Measurements from ENCODE around the gene PPIG. TPM values are rescaled to one million over a fixed set of nuclear protein-coding genes. Genes with fewer than 3 reads are reported as not detected.
A peak's percentile ranks its signal among the peaks of the same experiment; 100 is the strongest.
"Not testable (repeated sequence)": the region's sequence is repeated elsewhere in the genome, so short reads cannot be mapped to it uniquely, and the experiment has no call there.

The PPIG gene
- polyA plus RNA-seq, 4 donors = 33.5 to 72.9 (median 50.8) TPM

GRCh38 chr2:169565686-169566085, 18.5 kb upstream of the PPIG start:
- Histone ChIP-seq H3K27ac (ENCODE audit: low read depth in 1 of 3, low read length in 2 of 3) (no peak overlapping the region), H3K4me1 (ENCODE audit: control insufficient read depth in 3 of 3, insufficient read depth in 2 of 3, low read depth in 1 of 3, low read length in 2 of 3) (no peaks in the 10 kb centered on the region), H3K9me3 (ENCODE audit: control insufficient read depth in 2 of 2, insufficient read depth in 1 of 2, low read depth in 1 of 2, low read length in 1 of 2) (no peaks in the 10 kb centered on the region), H3K36me3 (ENCODE audit: control insufficient read depth in 3 of 3, insufficient read depth in 2 of 3, low read depth in 1 of 3, low read length in 3 of 3) (peaks cover 0 to 13% (median 2%) of the 10 kb centered on the region in 3 donors), H3K4me3 (ENCODE audit: low read depth in 1 of 3, low read length in 3 of 3) (no peak overlapping the region), H3K27me3 (ENCODE audit: control insufficient read depth in 3 of 3, insufficient read depth in 3 of 3, low read length in 3 of 3) (no peaks in the 10 kb centered on the region)
- WGBS, 3 donors = 50 to 98% (median 92%) methylated on average over 1 of the region's 1 CpG
- no peak for FAIRE-seq
- no peak for DNase-seq

DNA sequence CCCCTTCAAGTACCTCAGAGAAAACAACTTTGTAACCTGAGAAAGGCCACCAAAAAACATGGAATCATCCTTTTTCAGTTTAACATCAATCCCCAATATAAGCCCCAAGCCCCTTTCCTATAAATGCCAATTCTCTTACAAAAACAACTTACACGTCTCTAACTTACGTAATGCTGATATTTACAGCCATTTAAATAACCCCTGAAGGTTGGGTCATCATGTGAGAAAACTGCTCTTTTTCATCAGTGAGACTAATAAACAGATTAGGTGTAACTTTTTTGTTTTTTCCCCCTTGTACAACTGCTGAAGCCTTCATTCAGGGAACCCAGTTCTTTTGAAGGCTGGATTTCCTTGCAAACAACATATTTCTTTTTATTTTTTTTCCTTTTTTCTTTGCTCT, 14.2 kb upstream of the PPIG start:
- H3K4me1 ChIP-seq (ENCODE audit: control insufficient read depth in 3 of 3, insufficient read depth in 2 of 3, low read depth in 1 of 3, low read length in 2 of 3) = no peaks in the 10 kb centered on the region
- H3K27me3 ChIP-seq (ENCODE audit: control insufficient read depth in 3 of 3, insufficient read depth in 3 of 3, low read length in 3 of 3) = no peaks in the 10 kb centered on the region
- no peak overlapping the region for H3K27ac ChIP-seq (ENCODE audit: low read depth in 1 of 3, low read length in 2 of 3)
- no peaks in the 10 kb centered on the region for H3K9me3 ChIP-seq (ENCODE audit: control insufficient read depth in 2 of 2, insufficient read depth in 1 of 2, low read depth in 1 of 2, low read length in 1 of 2)
- no peak overlapping the region for H3K4me3 ChIP-seq (ENCODE audit: low read depth in 1 of 3, low read length in 3 of 3)
- 87 to 91% (median 88%) methylated on average over 2 of the region's 2 CpGs for WGBS, 3 donors
- peaks cover 0 to 7% (median 2%) of the 10 kb centered on the region in 3 donors for H3K36me3 ChIP-seq (ENCODE audit: control insufficient read depth in 3 of 3, insufficient read depth in 2 of 3, low read depth in 1 of 3, low read length in 3 of 3)
- no peak for DNase-seq
- no peak for FAIRE-seq

DNA sequence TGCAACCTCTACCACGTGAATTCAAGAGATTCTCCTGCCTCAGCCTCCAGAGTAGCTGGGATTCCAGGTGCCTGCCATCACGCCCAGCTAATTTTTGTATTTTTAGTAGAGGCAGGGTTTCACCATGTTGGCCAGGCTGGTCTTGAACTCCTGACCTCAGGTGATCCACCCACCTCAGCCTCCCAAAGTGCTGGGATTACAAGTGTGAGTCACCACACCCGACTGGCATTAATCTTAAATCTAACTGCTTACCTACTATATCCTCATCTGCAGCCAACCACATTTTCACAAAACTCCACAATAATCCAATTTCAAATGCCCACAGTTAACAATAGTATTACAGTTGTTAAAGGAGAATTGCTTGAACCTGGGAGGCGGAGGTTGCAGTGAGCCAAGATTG, 13.4 kb upstream of the PPIG start:
- not testable (repeated sequence) for H3K4me3 ChIP-seq (ENCODE audit: low read depth in 1 of 3, low read length in 3 of 3); FAIRE-seq; DNase-seq

DNA sequence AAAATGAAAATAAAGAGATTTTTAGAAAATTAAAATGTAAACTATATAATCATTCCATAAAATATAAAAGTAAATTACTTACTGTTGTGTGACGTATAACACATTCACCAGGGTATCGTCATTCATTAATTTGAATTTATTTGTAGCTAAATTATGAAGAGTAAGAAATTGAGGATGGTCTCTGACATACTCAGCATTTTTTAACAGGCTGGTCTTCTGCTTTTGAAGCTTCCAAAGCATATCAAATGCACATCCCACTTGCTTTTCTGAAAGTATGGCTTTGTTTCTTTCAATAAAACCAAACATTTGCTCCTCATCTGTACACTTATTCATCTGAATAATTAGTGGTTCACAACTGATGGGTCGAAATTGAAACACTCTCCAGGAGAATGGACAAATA, 12.6 kb upstream of the PPIG start:
- no peaks in the 10 kb centered on the region for H3K27me3 ChIP-seq (ENCODE audit: control insufficient read depth in 3 of 3, insufficient read depth in 3 of 3, low read length in 3 of 3)
- H3K4me3 ChIP-seq (ENCODE audit: low read depth in 1 of 3, low read length in 3 of 3) = no peak overlapping the region
- no peak for FAIRE-seq
- H3K9me3 ChIP-seq (ENCODE audit: control insufficient read depth in 2 of 2, insufficient read depth in 1 of 2, low read depth in 1 of 2, low read length in 1 of 2) = no peaks in the 10 kb centered on the region
- H3K27ac ChIP-seq (ENCODE audit: low read depth in 1 of 3, low read length in 2 of 3) = no peak overlapping the region
- no peaks in the 10 kb centered on the region for H3K4me1 ChIP-seq (ENCODE audit: control insufficient read depth in 3 of 3, insufficient read depth in 2 of 3, low read depth in 1 of 3, low read length in 2 of 3)
- 76 to 88% (median 87%) methylated on average over 3 of the region's 3 CpGs for WGBS, 3 donors
- peaks cover 0 to 4% (median 0%) of the 10 kb centered on the region in 3 donors for H3K36me3 ChIP-seq (ENCODE audit: control insufficient read depth in 3 of 3, insufficient read depth in 2 of 3, low read depth in 1 of 3, low read length in 3 of 3)
- no peak for DNase-seq

More for the DNA sequence above, 13.4 kb upstream of the PPIG start:
- not testable (repeated sequence) for H3K4me1 ChIP-seq (ENCODE audit: control insufficient read depth in 3 of 3, insufficient read depth in 2 of 3, low read depth in 1 of 3, low read length in 2 of 3); H3K27ac ChIP-seq (ENCODE audit: low read depth in 1 of 3, low read length in 2 of 3); H3K27me3 ChIP-seq (ENCODE audit: control insufficient read depth in 3 of 3, insufficient read depth in 3 of 3, low read length in 3 of 3); H3K9me3 ChIP-seq (ENCODE audit: control insufficient read depth in 2 of 2, insufficient read depth in 1 of 2, low read depth in 1 of 2, low read length in 1 of 2); H3K36me3 ChIP-seq (ENCODE audit: control insufficient read depth in 3 of 3, insufficient read depth in 2 of 3, low read depth in 1 of 3, low read length in 3 of 3)
- 83 to 91% (median 85%) methylated on average over 4 of the region's 4 CpGs for WGBS, 3 donors

DNA sequence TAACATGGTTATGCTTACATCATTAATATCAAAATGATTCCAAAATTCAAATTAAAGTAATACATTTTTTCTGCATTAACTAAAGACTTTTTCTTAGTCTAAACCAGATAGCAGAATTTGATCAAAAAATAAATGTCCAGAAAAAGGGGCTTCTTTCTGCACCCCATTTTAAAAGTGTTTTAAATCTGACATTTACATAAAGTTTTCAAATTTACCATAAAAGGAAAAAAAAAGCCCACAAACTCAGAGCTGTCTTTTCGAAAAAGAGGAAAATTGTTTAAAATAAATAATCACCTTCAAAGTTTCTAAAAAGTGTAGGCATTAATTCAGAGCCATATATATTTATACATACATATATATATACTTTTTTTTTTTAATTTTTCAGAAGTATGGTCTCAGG, 12.0 kb upstream of the PPIG start:
- WGBS, 3 donors = 38 to 69% (median 62%) methylated on average over 1 of the region's 1 CpG
- Histone ChIP-seq H3K4me1 (ENCODE audit: control insufficient read depth in 3 of 3, insufficient read depth in 2 of 3, low read depth in 1 of 3, low read length in 2 of 3) (no peaks in the 10 kb centered on the region), H3K27ac (ENCODE audit: low read depth in 1 of 3, low read length in 2 of 3) (no peak overlapping the region), H3K36me3 (ENCODE audit: control insufficient read depth in 3 of 3, insufficient read depth in 2 of 3, low read depth in 1 of 3, low read length in 3 of 3) (peaks cover 0 to 3% (median 0%) of the 10 kb centered on the region in 3 donors), H3K9me3 (ENCODE audit: control insufficient read depth in 2 of 2, insufficient read depth in 1 of 2, low read depth in 1 of 2, low read length in 1 of 2) (no peaks in the 10 kb centered on the region), H3K27me3 (ENCODE audit: control insufficient read depth in 3 of 3, insufficient read depth in 3 of 3, low read length in 3 of 3) (no peaks in the 10 kb centered on the region), H3K4me3 (ENCODE audit: low read depth in 1 of 3, low read length in 3 of 3) (no peak overlapping the region)
- FAIRE-seq = no peak
- no peak for DNase-seq

GRCh38 chr2:169572821-169573159, 11.4 kb upstream of the PPIG start:
- no peaks in the 10 kb centered on the region for H3K4me1 ChIP-seq (ENCODE audit: control insufficient read depth in 3 of 3, insufficient read depth in 2 of 3, low read depth in 1 of 3, low read length in 2 of 3)
- H3K9me3 ChIP-seq (ENCODE audit: control insufficient read depth in 2 of 2, insufficient read depth in 1 of 2, low read depth in 1 of 2, low read length in 1 of 2) = no peaks in the 10 kb centered on the region
- peak overlapping the region in 2 of 3 donors; percentile 68 to 69 for H3K27ac ChIP-seq (ENCODE audit: low read depth in 1 of 3, low read length in 2 of 3)
- DNase-seq (peak in 1 of 2 donors; percentile 12), FAIRE-seq (no peak)
- H3K27me3 ChIP-seq (ENCODE audit: control insufficient read depth in 3 of 3, insufficient read depth in 3 of 3, low read length in 3 of 3) = no peaks in the 10 kb centered on the region
- peaks cover 0 to 3% (median 0%) of the 10 kb centered on the region in 3 donors for H3K36me3 ChIP-seq (ENCODE audit: control insufficient read depth in 3 of 3, insufficient read depth in 2 of 3, low read depth in 1 of 3, low read length in 3 of 3)
- peak overlapping the region; percentile 62 to 84 (median 75) for H3K4me3 ChIP-seq (ENCODE audit: low read depth in 1 of 3, low read length in 3 of 3)
- WGBS, 3 donors = 1 to 18% (median 9%) methylated on average over 2 of the region's 2 CpGs

DNA sequence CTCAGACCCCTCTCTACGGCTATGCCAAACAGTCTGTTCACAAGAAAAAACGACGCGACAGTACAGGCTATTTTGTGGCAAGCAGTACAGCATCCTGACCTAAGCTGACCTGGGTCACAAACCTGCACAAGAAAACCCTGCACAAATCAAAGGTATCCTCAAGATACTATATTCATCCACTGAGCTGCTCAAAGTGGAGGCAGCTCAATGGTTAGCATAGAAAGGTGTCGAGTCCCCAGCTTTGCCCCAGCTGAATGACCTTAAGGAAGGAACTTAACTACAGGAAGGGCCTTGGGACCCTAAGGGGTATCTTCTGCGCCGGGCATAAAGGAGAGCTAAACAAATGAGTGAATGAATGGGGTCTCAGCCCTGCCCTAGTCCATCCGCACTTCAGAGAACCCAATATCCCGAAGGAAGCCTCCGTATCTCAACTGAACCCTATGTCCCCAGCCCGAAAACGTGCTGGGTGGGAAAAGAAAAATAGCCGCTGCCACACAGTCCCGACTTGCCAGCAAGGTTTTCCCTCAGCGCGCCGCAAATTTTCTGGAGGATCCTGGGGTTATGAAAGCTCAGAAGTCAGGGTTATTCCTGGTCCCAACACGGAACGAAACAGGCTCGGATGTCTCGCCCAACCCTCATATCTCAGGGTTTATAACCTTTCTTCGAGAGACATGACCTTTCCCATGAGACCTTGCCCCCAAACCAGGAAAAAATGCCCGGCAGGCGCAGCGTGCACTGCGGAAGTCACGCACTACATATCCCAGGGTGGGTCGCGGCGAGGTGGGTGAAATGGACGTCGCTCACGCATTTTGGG, 10.8 kb upstream of the PPIG start, which contains the start of gene FASTKD1:
TSS of gene FASTKD1 (minus strand) at position 706 of the 814 bp plus-strand sequence. CDS start 1,836 bp downstream, outside the sequence.
- Histone ChIP-seq H3K36me3 (ENCODE audit: control insufficient read depth in 3 of 3, insufficient read depth in 2 of 3, low read depth in 1 of 3, low read length in 3 of 3) (peaks cover 0 to 3% (median 0%) of the 10 kb centered on the region in 3 donors), H3K27me3 (ENCODE audit: control insufficient read depth in 3 of 3, insufficient read depth in 3 of 3, low read length in 3 of 3) (no peaks in the 10 kb centered on the region), H3K27ac (ENCODE audit: low read depth in 1 of 3, low read length in 2 of 3) (peak within 1 kb of the TSS; percentile 68 to 81 (median 69)), H3K4me1 (ENCODE audit: control insufficient read depth in 3 of 3, insufficient read depth in 2 of 3, low read depth in 1 of 3, low read length in 2 of 3) (no peaks in the 10 kb centered on the region), H3K4me3 (ENCODE audit: low read depth in 1 of 3, low read length in 3 of 3) (peak within 1 kb of the TSS; percentile 62 to 84 (median 75)), H3K9me3 (ENCODE audit: control insufficient read depth in 2 of 2, insufficient read depth in 1 of 2, low read depth in 1 of 2, low read length in 1 of 2) (no peaks in the 10 kb centered on the region)
- 0 to 1% (median 0%) methylated on average over 33 of the region's 33 CpGs for WGBS, 3 donors
- DNase-seq (peak; percentile 96 to 98), FAIRE-seq (no peak)

- Histone ChIP-seq H3K4me1 (ENCODE audit: control insufficient read depth in 3 of 3, insufficient read depth in 2 of 3, low read depth in 1 of 3, low read length in 2 of 3) (no peaks in the 10 kb centered on the region), H3K4me3 (ENCODE audit: low read depth in 1 of 3, low read length in 3 of 3) (peak overlapping the region in 2 of 3 donors; percentile 75 to 84), H3K27me3 (ENCODE audit: control insufficient read depth in 3 of 3, insufficient read depth in 3 of 3, low read length in 3 of 3) (no peaks in the 10 kb centered on the region), H3K27ac (ENCODE audit: low read depth in 1 of 3, low read length in 2 of 3) (peak overlapping the region in 1 of 3 donors; percentile 68), H3K36me3 (ENCODE audit: control insufficient read depth in 3 of 3, insufficient read depth in 2 of 3, low read depth in 1 of 3, low read length in 3 of 3) (peaks cover 0 to 3% (median 0%) of the 10 kb centered on the region in 3 donors), H3K9me3 (ENCODE audit: control insufficient read depth in 2 of 2, insufficient read depth in 1 of 2, low read depth in 1 of 2, low read length in 1 of 2) (no peaks in the 10 kb centered on the region)
- DNase-seq (no peak), FAIRE-seq (peak; percentile 70)
- WGBS, 3 donors = 27 to 31% (median 30%) methylated on average over 6 of the region's 6 CpGs
Measured at GRCh38 chr2:169573974-169574299, 10.2 kb upstream of the PPIG start.

All from small intestine (tissue), 7 donors.